Right lobe of liver (tissue), 4 donors: ENCODE measurements around the gene CACNB2.

Source experiments
- CTCF ChIP-seq, 4 donors: fragments of 200-600 bp in 3 of 4; fragments of 450-650 bp in 1 of 4; IDR thresholded peaks; one replicate each; pipeline versions ENCODE4 v1.5.1 to v1.8.0; 2016 to 2022; ENCODE audit warnings: antibody characterized with exemption in 4 of 4, mild to moderate bottlenecking in 2 of 4
- POLR2A ChIP-seq: fragments of 450-650 bp; IDR thresholded peaks from one replicate; pipeline ENCODE4 v1.6.1; 2017; ENCODE audit warnings: antibody characterized with exemption, mild to moderate bottlenecking
- donor health status: DM: no; HTN: no; CAD: no.
- donor health status: DM: no; HTN: no; CAD: no.
- donor health status: DM: no; HTN: yes; CAD: no.

- TF ChIP-seq CTCF (IDR thresholded peaks at IDR 0.05) (no peak), POLR2A (no peak)
Measured at GRCh38 chr10:18423058-18423637, 282.9 kb downstream of the CACNB2 start.
